RPMI8226 (cell line): ENCODE data around the gene VMP1.
"Not testable (repeated sequence)": the region's sequence is repeated elsewhere in the genome, so short reads cannot be mapped to it uniquely, and the experiment has no call there.

ENCODE experiments used
- DNase-seq: peaks from one replicate; pipeline ENCODE4 v3.0.0-alpha.2; 2015

VMP1 gene

DNA sequence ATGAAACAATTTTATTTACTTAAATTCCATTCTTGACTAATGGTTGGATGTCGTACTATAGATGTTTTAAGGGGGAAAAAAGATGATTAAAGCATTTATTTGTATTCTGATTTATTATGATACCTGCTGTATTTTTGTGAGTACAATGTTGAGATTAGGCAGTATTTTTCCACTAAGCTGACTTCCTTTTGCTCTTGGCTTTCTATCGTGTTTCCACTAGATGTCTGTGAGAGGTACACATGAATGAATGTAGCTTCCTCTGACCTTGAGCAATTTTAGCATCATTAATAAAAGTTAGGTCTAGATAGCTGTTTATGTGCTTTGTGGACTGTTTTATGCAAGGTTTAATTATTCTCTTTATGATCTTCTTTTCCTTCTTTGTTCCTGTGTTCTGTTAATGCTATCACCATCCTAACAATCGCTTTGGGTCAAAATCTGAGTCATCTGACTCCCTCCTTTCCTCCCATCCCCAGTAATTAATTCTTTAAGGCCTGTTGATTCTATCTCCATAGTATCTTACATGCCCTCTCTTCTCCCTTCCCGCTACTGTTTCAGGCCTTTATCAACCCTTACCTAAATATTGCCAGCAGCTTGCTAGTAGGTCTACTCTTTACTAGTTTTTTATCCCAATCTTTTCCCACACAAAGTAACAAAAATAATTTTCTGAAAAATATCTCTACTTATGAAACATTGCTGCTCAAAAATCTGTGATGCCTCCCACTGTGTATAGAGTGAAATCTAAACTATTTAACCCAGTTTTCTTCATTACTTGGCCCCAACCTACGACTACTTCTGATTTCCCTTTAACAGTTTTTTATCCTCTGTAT lies 76.0 kb downstream of the VMP1 start:
- DNase-seq, result no peak

- no peak for DNase-seq
Measured at GRCh38 chr17:59785091-59785799, 77.8 kb downstream of the VMP1 start.

GRCh38 chr17:59786213-59786535 lies 78.7 kb downstream of the VMP1 start:
- DNase-seq, result no peak

DNA sequence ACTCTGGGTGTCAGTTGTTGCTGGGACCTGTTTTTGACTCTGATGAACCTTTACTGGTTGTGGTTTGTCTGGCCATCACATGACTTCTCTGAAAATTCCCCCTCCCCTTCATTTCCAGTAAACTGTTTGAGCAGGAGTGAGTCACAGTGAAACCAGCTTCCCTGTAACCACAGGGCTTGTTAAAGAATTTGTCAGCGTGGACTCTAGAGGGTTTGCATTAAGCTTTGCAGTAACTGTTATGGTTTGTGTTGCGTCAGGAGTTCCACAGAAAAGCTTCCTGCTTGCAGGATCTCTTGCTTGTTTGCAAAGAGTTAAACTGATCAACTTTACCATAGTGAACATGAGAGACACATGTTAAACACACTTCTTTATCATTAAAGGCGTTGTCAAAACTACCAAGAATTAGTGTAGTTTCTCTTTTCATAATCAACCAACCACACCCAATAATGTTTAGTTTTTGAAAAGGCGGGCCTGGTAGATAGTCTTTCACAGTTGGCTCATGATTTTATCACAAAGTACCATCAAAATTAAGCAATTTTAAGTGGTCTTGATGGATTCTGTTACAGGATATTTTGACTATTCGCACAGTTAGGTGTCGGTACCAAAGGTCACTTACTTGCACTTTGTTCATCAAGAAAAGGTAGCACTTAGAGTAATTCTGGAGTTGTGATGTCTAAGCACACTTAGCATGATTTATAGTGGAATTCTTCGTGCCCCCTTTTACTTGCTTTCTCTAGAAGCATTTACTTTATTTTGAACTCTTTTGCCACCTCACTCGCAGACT lies 79.3 kb downstream of the VMP1 start:
- peak; percentile 91 for DNase-seq

GRCh38 chr17:59789849-59790248 lies 82.4 kb downstream of the VMP1 start:
- DNase-seq, result not testable (repeated sequence)

DNA sequence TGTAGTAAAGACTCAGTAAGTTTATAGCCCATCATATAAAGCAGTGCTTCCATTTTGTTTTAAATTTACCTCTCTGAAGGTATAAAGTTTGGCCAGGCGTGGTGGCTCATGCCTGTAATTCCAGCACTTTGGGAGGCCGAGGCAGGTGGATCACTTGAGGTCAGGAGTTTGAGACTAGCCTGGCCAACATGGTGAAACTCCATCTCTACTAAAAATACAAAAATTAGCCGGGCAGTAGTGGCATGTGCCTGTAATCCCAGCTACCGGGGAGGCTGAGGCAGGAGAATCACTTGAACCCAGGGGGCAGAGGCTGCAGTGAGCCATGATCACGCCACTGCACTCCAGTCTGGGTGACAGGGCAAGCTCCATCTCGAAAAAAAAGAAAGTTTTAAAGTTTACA lies 83.0 kb downstream of the VMP1 start:
- DNase-seq, result not testable (repeated sequence)

DNA sequence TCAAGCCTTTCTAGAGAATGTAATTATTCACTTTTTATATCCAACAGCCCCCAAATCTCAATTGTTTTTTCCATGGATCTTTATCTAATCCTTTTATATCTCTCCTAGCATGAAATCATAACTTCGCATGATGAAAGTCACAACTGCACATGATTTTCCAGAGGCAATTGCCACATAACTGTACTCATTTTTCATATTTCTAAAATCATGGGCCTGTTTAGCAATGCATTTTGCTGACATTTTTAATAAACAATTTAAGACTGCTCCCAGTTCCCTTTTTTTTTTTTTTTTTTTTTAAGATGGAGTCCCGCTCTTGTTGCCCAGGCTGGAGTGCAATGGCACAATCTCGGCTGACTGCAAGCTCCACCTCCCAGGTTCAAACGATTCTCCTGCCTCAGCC lies 83.5 kb downstream of the VMP1 start:
- DNase-seq, result no peak

GRCh38 chr17:59791603-59792457 lies 84.4 kb downstream of the VMP1 start:
- DNase-seq, result no peak

GRCh38 chr17:59792458-59792823 lies 85.0 kb downstream of the VMP1 start:
- not testable (repeated sequence) for DNase-seq

DNA sequence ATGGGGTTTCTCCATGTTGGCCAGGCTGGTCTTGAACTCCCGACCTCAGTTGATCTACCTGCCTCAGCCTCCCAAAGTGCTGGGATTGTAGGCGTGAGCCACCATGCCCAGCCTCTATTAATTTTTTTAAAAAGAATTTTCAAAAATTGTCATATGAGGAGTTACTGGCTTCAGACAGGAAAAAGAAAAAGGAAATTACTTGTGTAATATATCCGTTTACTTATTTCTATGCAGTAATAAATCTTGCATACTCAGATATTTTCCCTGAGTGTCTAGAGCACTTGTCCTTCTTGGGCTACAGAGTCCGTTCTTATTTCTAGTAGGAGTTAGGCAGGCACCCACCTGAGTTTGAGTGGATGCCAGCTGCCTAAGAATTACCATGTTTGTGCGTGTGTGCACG lies 85.8 kb downstream of the VMP1 start:
- DNase-seq, result no peak

GRCh38 chr17:59796138-59796537 lies 88.7 kb downstream of the VMP1 start:
- DNase-seq, result no peak

DNA sequence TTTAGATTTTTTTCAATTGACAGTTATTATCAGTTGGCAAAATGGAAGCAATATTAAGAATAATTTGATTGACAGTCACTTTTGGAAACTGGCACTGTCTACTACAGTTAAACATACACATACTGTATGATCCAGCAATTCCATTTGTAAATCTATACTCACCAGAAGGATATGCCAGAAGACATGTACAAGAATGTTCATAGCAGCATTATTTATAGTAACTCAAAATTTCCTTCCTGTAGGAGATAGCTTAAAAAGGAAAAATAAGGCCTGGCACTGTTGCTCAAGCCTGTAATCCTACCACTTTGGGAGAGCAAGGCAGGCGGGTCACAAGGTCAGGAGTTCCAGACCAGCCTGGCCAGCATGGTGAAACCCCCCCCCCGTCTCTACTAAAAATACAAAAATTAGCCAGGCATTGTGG lies 89.3 kb downstream of the VMP1 start:
- no peak for DNase-seq

- no peak for DNase-seq
Measured at GRCh38 chr17:59798111-59798510, 90.7 kb downstream of the VMP1 start.

DNA sequence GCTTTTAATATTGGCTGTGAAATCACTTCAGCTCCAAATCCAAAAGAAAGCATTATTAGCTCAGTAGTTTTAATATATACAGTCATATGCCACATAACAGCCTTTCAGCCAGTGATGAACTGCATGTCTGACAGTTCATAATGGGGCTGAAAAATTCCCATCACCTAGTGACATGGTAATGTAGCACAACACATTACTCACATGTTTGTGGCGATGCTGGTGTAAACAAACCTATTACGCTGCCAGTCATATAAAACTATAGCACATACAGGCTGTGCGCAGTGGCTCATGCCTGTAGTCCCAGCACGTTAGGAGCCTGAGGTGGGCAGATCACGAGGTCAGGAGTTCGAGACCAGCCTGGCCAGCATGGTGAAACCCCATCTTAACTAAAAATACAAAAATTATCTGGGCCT lies 93.1 kb downstream of the VMP1 start:
- DNase-seq, result no peak

DNA sequence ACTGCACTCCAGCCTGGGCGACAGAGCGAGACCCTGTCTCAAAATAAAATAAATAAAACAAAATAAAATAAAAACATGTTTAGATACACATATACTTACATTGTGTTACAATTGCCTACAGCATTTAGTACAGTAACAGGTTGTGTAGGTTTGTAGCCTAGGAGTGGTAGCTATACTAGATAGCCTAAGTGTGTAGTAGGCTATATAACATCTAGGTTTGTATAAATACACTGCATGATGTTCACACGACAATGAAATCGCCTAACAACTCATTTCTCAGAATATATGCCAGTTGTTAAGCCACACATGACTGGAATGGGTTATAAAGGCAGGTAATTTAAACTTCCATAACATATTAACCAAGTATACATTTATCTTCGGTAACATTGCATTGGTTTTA lies 94.7 kb downstream of the VMP1 start:
- DNase-seq, result no peak

- no peak for DNase-seq
Measured at GRCh38 chr17:59804901-59805465, 97.5 kb downstream of the VMP1 start.

DNA sequence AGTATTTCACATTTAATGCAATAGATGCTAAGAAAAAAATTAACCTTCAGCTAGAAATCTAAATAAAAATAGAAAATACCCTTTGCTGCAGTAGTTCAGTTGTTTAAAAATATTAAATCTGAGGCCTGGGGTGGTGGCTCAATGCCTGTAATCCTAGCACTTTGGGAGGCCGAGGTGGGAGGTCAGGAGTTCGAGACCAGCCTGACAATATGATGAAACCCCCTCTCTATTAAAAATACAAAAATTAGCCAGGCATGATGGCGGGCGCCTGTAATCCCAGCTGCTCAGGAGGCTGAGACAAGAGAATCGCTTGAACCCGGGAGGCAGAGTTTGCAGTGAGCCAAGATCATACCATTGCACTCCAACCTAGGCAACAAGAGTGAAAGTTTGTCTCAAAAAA lies 98.9 kb downstream of the VMP1 start:
- not testable (repeated sequence) for DNase-seq

DNA sequence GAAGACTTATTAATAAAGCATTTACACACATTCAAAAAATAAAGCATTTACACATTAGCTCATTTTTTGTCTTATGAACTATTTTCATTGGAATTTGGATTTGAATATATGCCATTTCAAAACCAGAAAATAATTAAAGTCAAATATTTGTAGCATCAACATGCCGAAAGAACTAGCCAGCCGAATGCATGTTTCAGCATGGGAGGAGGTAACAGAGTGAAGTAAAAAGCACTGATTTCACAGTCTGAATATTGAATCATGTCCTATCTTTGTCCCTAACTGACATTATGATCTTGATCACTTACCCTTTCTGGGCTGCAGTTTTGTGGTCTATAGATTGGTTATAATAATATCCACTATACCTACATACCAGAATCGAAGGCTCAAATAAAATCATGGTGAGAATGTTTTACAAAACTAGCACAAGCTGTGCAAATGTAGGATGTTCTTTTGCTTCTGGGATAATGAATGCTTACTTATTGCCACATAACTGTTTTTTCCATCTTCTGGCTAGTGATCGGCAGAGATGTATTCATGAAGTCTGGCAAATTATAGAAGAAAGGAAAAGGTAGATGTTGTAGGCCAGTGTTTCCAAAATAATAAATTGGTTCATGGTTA lies 100.5 kb downstream of the VMP1 start:
- DNase-seq, result no peak

DNA sequence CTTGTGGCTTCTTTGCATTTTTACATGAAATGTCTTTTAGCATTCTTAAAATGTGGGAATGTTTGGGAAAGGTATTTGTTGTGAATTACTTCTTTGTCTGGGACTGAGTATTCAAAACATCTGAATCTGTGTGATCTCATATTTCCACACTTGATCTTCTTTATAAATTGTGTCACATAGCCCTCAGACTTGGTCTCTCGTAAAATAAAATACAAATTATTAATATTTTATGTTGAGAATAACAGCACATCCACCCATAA lies 103.4 kb downstream of the VMP1 start:
- DNase-seq, result no peak

DNA sequence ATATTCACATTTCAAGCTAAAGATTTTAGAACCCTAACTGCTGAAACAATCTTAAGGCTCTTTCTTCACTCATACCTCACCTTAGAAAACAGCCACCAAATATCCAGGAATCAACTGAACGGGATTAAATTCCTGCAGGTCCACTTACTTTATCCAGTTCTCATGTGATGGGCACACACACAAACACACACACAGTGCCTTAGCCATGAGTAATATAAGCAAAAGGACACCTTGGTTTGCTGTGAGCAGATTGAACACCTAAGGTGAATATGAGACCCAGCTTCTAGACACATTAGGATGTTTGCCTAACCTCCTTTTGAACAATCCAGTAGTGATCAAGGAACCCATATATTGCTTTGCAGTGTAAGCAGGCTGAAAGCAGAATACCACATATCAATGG lies 103.8 kb downstream of the VMP1 start:
- DNase-seq, result no peak

DNA sequence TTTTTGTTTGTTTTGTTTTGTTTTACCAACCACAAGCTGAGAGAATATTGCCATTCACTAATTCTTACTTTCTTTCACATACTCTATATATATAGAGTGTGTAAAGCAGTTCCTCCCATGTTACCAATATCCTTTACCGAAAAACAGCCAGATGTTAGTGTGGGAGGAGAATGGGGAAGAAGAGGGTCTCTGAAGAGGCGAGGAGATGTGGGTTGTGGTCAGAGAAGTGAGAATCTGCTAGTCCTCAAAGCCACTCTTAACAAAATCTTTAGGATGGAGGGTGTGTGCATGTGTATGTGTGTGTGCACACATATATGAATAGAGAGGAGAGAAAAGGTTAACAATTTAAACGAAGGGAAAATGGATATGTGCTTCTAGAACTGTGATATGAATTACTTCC lies 104.7 kb downstream of the VMP1 start:
- no peak for DNase-seq

GRCh38 chr17:59814276-59814675 lies 106.8 kb downstream of the VMP1 start:
- DNase-seq, result no peak
